ENCODE measurements around the gene SLC12A7.

DNA sequence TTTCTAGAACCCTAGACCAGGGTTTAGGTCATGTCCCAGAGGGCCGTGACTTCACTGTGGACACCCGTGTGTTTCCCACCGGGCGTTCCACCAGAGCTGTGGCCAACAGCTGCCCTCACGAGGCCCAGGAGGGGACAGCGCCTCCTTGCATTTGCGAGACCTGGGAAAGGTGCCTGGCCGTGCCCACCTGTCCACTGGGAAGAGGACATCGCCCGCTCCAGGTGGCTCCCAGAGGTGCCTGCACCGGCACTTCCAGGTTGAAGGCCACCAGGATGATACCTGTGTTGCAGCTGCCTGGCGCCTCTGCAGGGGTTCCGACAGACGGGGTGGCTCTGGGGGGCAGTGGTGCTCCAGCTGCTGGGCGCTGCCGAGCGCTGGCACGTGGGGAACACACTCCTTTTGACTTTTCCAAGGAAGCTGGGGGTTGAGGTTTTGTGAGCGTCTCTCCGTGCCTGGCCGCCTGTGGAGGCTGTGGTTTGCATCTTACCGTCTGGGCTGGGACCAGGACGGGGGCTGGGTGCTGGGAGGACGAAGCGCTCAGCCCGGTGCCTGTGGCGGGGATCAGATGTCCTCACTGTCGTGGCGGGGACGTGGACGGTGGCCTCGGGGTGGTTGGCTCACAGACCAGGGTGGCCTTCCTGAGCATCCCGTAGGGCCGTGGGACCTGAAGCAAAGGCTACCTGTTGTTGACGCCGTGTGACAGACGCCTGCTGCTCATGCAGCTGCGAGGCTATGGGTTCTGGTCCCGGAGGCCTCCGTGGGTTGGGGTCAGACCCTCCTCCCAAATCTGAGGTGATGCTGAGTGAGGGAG lies 84.0 kb downstream of the SLC12A7 start:
- no peak for TF ChIP-seq POLR2AphosphoS5 (IDR thresholded peaks at IDR 0.05)
- no peak for TF ChIP-seq CTCF (IDR thresholded peaks at IDR 0.05 in 8 of 11, conservative IDR thresholded peaks at IDR 0.05 in 3 of 11)

Measured in spleen (tissue), 7 donors.